ENCODE results near the gene ZNF143.

- TF ChIP-seq POLR2A (IDR thresholded peaks at IDR 0.05) (no peak), POLR2AphosphoS5 (IDR thresholded peaks at IDR 0.05; ENCODE audit: insufficient read depth in 1 of 2, low read depth in 1 of 2) (no peak), CTCF (IDR thresholded peaks at IDR 0.05) (no peak)
These were observed 64.3 kb downstream of the ZNF143 start for GRCh38 chr11:9525116-9525515.

All from vagina (tissue), 2 donors.